Left cardiac atrium (tissue), 4 donors: ENCODE results near the gene SYNGR2. TPM values are rescaled to one million over a fixed set of nuclear protein-coding genes. Genes with fewer than 3 reads are reported as not detected.

Experiments used
- ATAC-seq, 2 donors: fragments of 200-7000 bp; cut with Tn5 transposase; one replicate each; pipeline ENCODE4 v1.9.1; 2020; ENCODE audit warnings: mild to moderate bottlenecking in 2 of 2, moderate library complexity in 2 of 2
- DNase-seq: peaks from one replicate; pipeline ENCODE4 v3.0.0-alpha.2; 2020
- intact Hi-C, 2 donors: fragments of 100-400 bp; cut with DNase I; formaldehyde crosslinking; loops; one replicate each; pipeline versions ENCODE4 v1.14.1 to v1.15.1; 2022 to 2023
- long read RNA-seq: library from polyadenylated mRNA; unstranded; transcript quantifications from one replicate; pipeline ENCODE4 v2.0.0, GENCODE V29; 2021
- total RNA-seq, 2 donors: library from RNA; stranded (reverse); fragmentation: NEBNext Ultra II Directional; extraction: Animal tissue kit (Norgen Biotek cat#: 25700); gene quantifications; one replicate each; pipeline ENCODE4 v1.2.1, GENCODE V29; 2021
- donor health status: DM: no; HTN: yes; CAD: no.
- donor health status: DM: no; HTN: yes; CAD: no; lungs with severe emphysema.
- donor health status: DM: yes; HTN: yes; CAD: no.
- donor health status: Dilated cardiomyopathy.

Gene SYNGR2
- 10 to 100 TPM; 73.4 to 84.5 TPM for total RNA-seq
- long read RNA-seq, transcript SYNGR2-204 (3 exons, 2,125 nt) = minor isoform, 9 of 244 reads
- long read RNA-seq, transcript SYNGR2-209 (1 exons, 3,036 nt) = minor isoform, 8 of 244 reads
- long read RNA-seq, transcript SYNGR2-201 (4 exons, 2,325 nt) = major isoform, 217 of 244 reads
- long read RNA-seq, partial matches to known transcripts = 4 of 244 reads
- long read RNA-seq, other reads (novel, unspliced or antisense) = 1 of 244 reads

- DNase-seq = peak; percentile 85
- peak; percentile 75 to 83 for ATAC-seq
- intact Hi-C loops = no loop called here
These were observed at the start of gene SYNGR2 for GRCh38 chr17:78168242-78168902. Gene SYNGR2, plus strand, starts transcription at chr17:78168581. Its CDS starts 36 bp downstream, at chr17:78168617.

GRCh38 chr17:78118801-78119241, 49.6 kb upstream of the SYNGR2 start:
- intact Hi-C loops = loop anchor here in 1 of 2 donors (10.0 kb wide), 1 partner anchor 126 kb away; no protein-coding TSS in a partner anchor
- ATAC-seq (no peak), DNase-seq (no peak)

GRCh38 chr17:78120537-78120936, 47.8 kb upstream of the SYNGR2 start:
- DNase-seq (no peak), ATAC-seq (no peak)
- intact Hi-C loops = no loop called here

GRCh38 chr17:78120971-78121800, 47.2 kb upstream of the SYNGR2 start:
- peak; percentile 22 for DNase-seq
- ATAC-seq = peak in 1 of 2 donors; percentile 3
- intact Hi-C loops = no loop called here

GRCh38 chr17:78121801-78122215, 46.6 kb upstream of the SYNGR2 start:
- DNase-seq (peak; percentile 17), ATAC-seq (no peak)
- intact Hi-C loops = no loop called here

- intact Hi-C loops = no loop called here
- ATAC-seq (no peak), DNase-seq (no peak)
These were observed 46.0 kb upstream of the SYNGR2 start for GRCh38 chr17:78122216-78122930.

GRCh38 chr17:78122931-78123249, 45.5 kb upstream of the SYNGR2 start:
- intact Hi-C loops = no loop called here
- no peak for ATAC-seq
- DNase-seq = no peak

- intact Hi-C loops = no loop called here
- ATAC-seq (no peak), DNase-seq (no peak)
These were observed 45.0 kb upstream of the SYNGR2 start for GRCh38 chr17:78123258-78123929.

GRCh38 chr17:78124081-78124835, 44.1 kb upstream of the SYNGR2 start:
- DNase-seq = no peak
- ATAC-seq = no peak
- intact Hi-C loops = no loop called here

- DNase-seq (no peak), ATAC-seq (no peak)
- intact Hi-C loops = loop anchor here in 1 of 2 donors (5.0 kb wide), 1 partner anchor 53 kb away; no protein-coding TSS in a partner anchor
These were observed 43.6 kb upstream of the SYNGR2 start for GRCh38 chr17:78124836-78125137.

GRCh38 chr17:78125138-78125913, 43.1 kb upstream of the SYNGR2 start:
- no peak for DNase-seq
- no peak for ATAC-seq
- intact Hi-C loops = loop anchor here in 1 of 2 donors (5.0 kb wide), 1 partner anchor 52 kb away; no protein-coding TSS in a partner anchor

- DNase-seq (no peak), ATAC-seq (no peak)
- intact Hi-C loops = loop anchor here in 1 of 2 donors (5.0 kb wide), 1 partner anchor 51 kb away; no protein-coding TSS in a partner anchor
These were observed 42.1 kb upstream of the SYNGR2 start for GRCh38 chr17:78125976-78126894.

- DNase-seq (no peak), ATAC-seq (no peak)
- intact Hi-C loops = loop anchor here in 1 of 2 donors (5.0 kb wide), 1 partner anchor 50 kb away; no protein-coding TSS in a partner anchor
These were observed 41.5 kb upstream of the SYNGR2 start for GRCh38 chr17:78126895-78127238.

GRCh38 chr17:78127239-78127887, 41.0 kb upstream of the SYNGR2 start:
- intact Hi-C loops = loop anchor here in 1 of 2 donors (5.0 kb wide), 1 partner anchor 50 kb away; no protein-coding TSS in a partner anchor
- DNase-seq (peak; percentile 81), ATAC-seq (peak; percentile 48 to 54)

- peak; percentile 12 to 16 for ATAC-seq
- no peak for DNase-seq
- intact Hi-C loops = loop anchor here in 1 of 2 donors (5.0 kb wide), 1 partner anchor 49 kb away; no protein-coding TSS in a partner anchor
These were observed 40.4 kb upstream of the SYNGR2 start for GRCh38 chr17:78127888-78128550.
